Endothelial cell of umbilical vein (primary cell): Measurements from ENCODE around the gene SLC7A8. TPM values are rescaled to one million over a fixed set of nuclear protein-coding genes. Genes with fewer than 3 reads are reported as not detected.
A peak's percentile ranks its signal among the peaks of the same experiment; 100 is the strongest.

Experiments
- BruUV-seq: library from RNA; stranded (reverse); fragments of 400-500 nt; replicated peaks from 2 replicates; lab custom pipeline; 2021; lab: Mats Ljungman, UMichigan
- CTCF ChIA-PET: fragments of 300-600, 350-600 bp; sonication (Branson Sonifier 250); formaldehyde crosslinking; loops from one replicate; lab custom pipeline; 2021; ENCODE audit warnings: antibody characterized with exemption, inconsistent platforms; lab: Charles Lee
- POLR2A ChIA-PET: fragments of 300-600, 350-600 bp; sonication (Branson Sonifier 250); formaldehyde crosslinking; loops from one replicate; lab custom pipeline; 2021; ENCODE audit warnings: antibody characterized with exemption, inconsistent platforms; lab: Charles Lee
- DNase-seq: peaks from one replicate; pipeline ENCODE4 v3.0.0-alpha.2; 2011; ENCODE audit warnings: low read depth, low spot score
- FAIRE-seq: peaks from 2 replicates; lab custom pipeline; 2011; peaks lifted over from hg19 to GRCh38; lab: Jason Lieb, UNC
- H2AFZ ChIP-seq: 2 replicates; pipeline ENCODE4 v1.6.0; 2012; ENCODE audit warnings: low read depth, low read length, control low read depth, inconsistent platforms
- H3K27ac ChIP-seq: 2 replicates; pipeline ENCODE4 v1.5.1; 2011; ENCODE audit warnings: low read depth, mild to moderate bottlenecking, control low read depth, low read length, moderate library complexity; ENCODE audit not compliant: insufficient read depth
- H3K27me3 ChIP-seq, 2 experiments: 2 replicates each; pipeline versions ENCODE4 v1.6.0 to v1.6.1; 2011; ENCODE audit warnings: low read length in 2 of 2, mixed read lengths in 1 of 2; ENCODE audit not compliant: control insufficient read depth in 2 of 2, insufficient read depth in 2 of 2
- H3K36me3 ChIP-seq, 2 experiments: 2 replicates in 1 of 2; 3 replicates in 1 of 2; pipeline ENCODE4 v1.5.1; 2011; ENCODE audit warnings: low read length in 2 of 2, mild to moderate bottlenecking in 1 of 2, moderate library complexity in 1 of 2; ENCODE audit not compliant: control insufficient read depth in 2 of 2, insufficient read depth in 2 of 2; ENCODE audit errors: extremely low read depth in 1 of 2
- H3K4me1 ChIP-seq: 3 replicates; pipeline ENCODE4 v1.5.1; 2011; ENCODE audit warnings: mild to moderate bottlenecking, low read length; ENCODE audit not compliant: control insufficient read depth, insufficient read depth; ENCODE audit errors: extremely low read depth
- H3K4me2 ChIP-seq: 2 replicates; pipeline ENCODE4 v1.6.1; 2011; ENCODE audit warnings: low read length, control low read depth, mixed read lengths; ENCODE audit not compliant: insufficient read depth
- H3K4me3 ChIP-seq, 3 experiments: fragments of 200-600 bp in 1 of 3; sonication (generic), shearing (Covaris generic) in 1 of 3; replicated peaks in 1 of 3; 2 replicates each; pipeline ENCODE4 v1.5.1; 2011 to 2016; ENCODE audit warnings: control low read depth in 3 of 3, low read length in 3 of 3, mild to moderate bottlenecking in 2 of 3, inconsistent platforms in 1 of 3, low read depth in 1 of 3, moderate library complexity in 1 of 3; ENCODE audit not compliant: insufficient read depth in 1 of 3
- H3K79me2 ChIP-seq: 2 replicates; pipeline ENCODE4 v1.6.0; 2012; ENCODE audit warnings: low read length, inconsistent platforms; ENCODE audit not compliant: control insufficient read depth, insufficient read depth
- H3K9ac ChIP-seq: replicated peaks from 2 replicates; pipeline ENCODE3; 2011; ENCODE audit warnings: low read length, control low read depth; ENCODE audit not compliant: insufficient read depth; ENCODE audit errors: extremely low read depth
- H3K9me1 ChIP-seq: replicated peaks from 3 replicates; pipeline ENCODE4 v1.6.0; 2011; ENCODE audit warnings: mild to moderate bottlenecking, low read length; ENCODE audit not compliant: control insufficient read depth, insufficient read depth; ENCODE audit errors: extremely low read depth
- H3K9me3 ChIP-seq: replicated peaks from 2 replicates; pipeline ENCODE4 v1.5.1; 2012; ENCODE audit warnings: low read length, inconsistent platforms; ENCODE audit not compliant: control insufficient read depth, insufficient read depth
- H4K20me1 ChIP-seq: replicated peaks from 2 replicates; pipeline ENCODE3; 2011; ENCODE audit warnings: mild to moderate bottlenecking, low read length; ENCODE audit not compliant: control insufficient read depth, insufficient read depth; ENCODE audit errors: extremely low read depth
- CTCF ChIP-seq, 2 donors: IDR thresholded peaks; 1 replicate in 1 of 2; 2 replicates in 1 of 2; pipeline ENCODE4 v1.5.1; 2011; ENCODE audit warnings: low read length in 2 of 2, mild to moderate bottlenecking in 2 of 2, moderate library complexity in 2 of 2, control low read depth in 1 of 2, inconsistent platforms in 1 of 2, low read depth in 1 of 2; ENCODE audit not compliant: insufficient read depth in 1 of 2; ENCODE audit errors: extremely low read depth in 1 of 2
- FOS ChIP-seq: IDR thresholded peaks from 2 replicates; pipeline ENCODE4 v1.6.1; 2011; ENCODE audit warnings: mild to moderate bottlenecking, low read length, moderate library complexity, borderline replicate concordance; ENCODE audit not compliant: insufficient read depth
- dilution Hi-C: fragments of 300-500 bp; cut with MboI; formaldehyde crosslinking; loops from one replicate; pipeline ENCODE4 v1.15.0; 2019; ENCODE audit warnings: low sequenced_read_pairs; ENCODE audit not compliant: extremely low pct_ligation_motif_present
- intact Hi-C: fragments of 100-400 bp; cut with micrococcal nuclease; formaldehyde crosslinking; loops from one replicate; pipeline ENCODE4 v1.10.0; 2022
- polyA plus RNA-seq, 4 experiments: library from polyadenylated mRNA; depleted of rRNA in 3 of 4; stranded (reverse) in 3 of 4; unstranded in 1 of 4; fragments of >200 nt; gene quantifications; 2 replicates each; pipeline versions ENCODE4 v1.2.1 to v1.2.3, GENCODE V29; 2011 to 2012; ENCODE audit warnings: missing spikeins in 1 of 4
- total RNA-seq: library from RNA; stranded (reverse); gene quantifications from 2 replicates; pipeline ENCODE4 v1.2.3, GENCODE V29; 2021

The SLC7A8 gene
- total and polyA plus RNA-seq, 2 donors (not counting 3 experiments of a cell fraction or from before 2014, with no cell fraction given), result 0.76 to 1.1 TPM

GRCh38 chr14:23154964-23155587, 28.4 kb downstream of the SLC7A8 start:
- DNase-seq (peak; percentile 85), FAIRE-seq (peak; percentile 96)
- Histone ChIP-seq H3K36me3 (no peaks in the 10 kb centered on the region), H3K79me2 (no peaks in the 10 kb centered on the region), H3K9ac (peak overlapping the region; percentile 13), H3K4me3 (no peak overlapping the region), H3K27ac (no peak overlapping the region), H3K9me1 (no peaks in the 10 kb centered on the region), H3K4me2 (peak overlapping the region; percentile 44), H3K4me1 (peaks cover 17% of the 10 kb centered on the region), H2AFZ (peak overlapping the region; percentile 99), H3K9me3 (no peaks in the 10 kb centered on the region), H3K27me3 (no peaks in the 10 kb centered on the region), H4K20me1 (no peaks in the 10 kb centered on the region)
- ChIA-PET CTCF (interaction anchor here (0.7 to 1.8 kb wide), 11 partner anchors 14 to 86 kb away, joined by 3 to 31 read pairs (median 4); partner anchors contain the start of gene CEBPE), POLR2A (interaction anchor here (0.5 to 1.1 kb wide), 4 partner anchors 34 to 600 kb away, joined by 3 to 6 read pairs (median 4); partner anchors contain the start of genes ACIN1 and C14orf119)
- intact Hi-C loops, result loop anchor here (1.0 to 2.0 kb wide), 2 partner anchors 28 to 34 kb away; partner anchors contain the start of gene SLC7A8
- BruUV-seq, result no TSS peak
- TF ChIP-seq CTCF (IDR thresholded peaks at IDR 0.05; ENCODE audit: extremely low read depth in 1 of 2, insufficient read depth in 1 of 2, low read depth in 1 of 2, low read length in 2 of 2) (no peak), FOS (peak; percentile 18)
- dilution Hi-C loops, result no loop called here
